GM10248 (cell line): ENCODE measurements around the gene ERP44.
A peak's percentile ranks its signal among the peaks of the same experiment; 100 is the strongest.
"Not testable (repeated sequence)": the region's sequence is repeated elsewhere in the genome, so short reads cannot be mapped to it uniquely, and the experiment has no call there.

Experiments
- CTCF ChIA-PET: fragments of 300-600 bp; sonication (Branson Sonifier 250); formaldehyde crosslinking; extraction: SDS; loops from one replicate; lab custom pipeline; 2021; ENCODE audit warnings: antibody characterized with exemption; lab: Yijun Ruan, JAX
- POLR2A ChIA-PET: fragments of 350-650 bp; sonication (Branson Sonifier 250); formaldehyde crosslinking; extraction: SDS; loops from one replicate; lab custom pipeline; 2020; ENCODE audit warnings: antibody characterized with exemption; lab: Yijun Ruan, JAX
- DNase-seq: peaks from one replicate; pipeline ENCODE4 v3.0.0; 2012; ENCODE audit errors: extremely low spot score
- CTCF ChIP-seq: IDR thresholded peaks from 2 replicates; pipeline ENCODE4 v1.5.1; 2012; ENCODE audit warnings: mild to moderate bottlenecking, low read depth; ENCODE audit errors: extremely low read depth, missing control alignments, control extremely low read depth

Gene ERP44

GRCh38 chr9:100072805-100073204 lies 26.0 kb downstream of the ERP44 start:
- TF ChIP-seq CTCF, result no peak
- POLR2A ChIA-PET, result no interaction called here
- CTCF ChIA-PET, result interaction anchor here (1.0 to 1.6 kb wide), 3 partner anchors 8 to 11 kb away, joined by 3 to 5 read pairs (median 4); no protein-coding TSS in a partner anchor
- DNase-seq, result no peak

GRCh38 chr9:100071271-100071670 lies 27.5 kb downstream of the ERP44 start:
- ChIA-PET CTCF (interaction anchor here (0.7 to 1.6 kb wide), 5 partner anchors 8 to 250 kb away, joined by 3 to 4 read pairs (median 3); partner anchors contain the start of gene NR4A3), POLR2A (no interaction called here)
- no peak for TF ChIP-seq CTCF
- DNase-seq, result no peak

GRCh38 chr9:100070104-100071041 lies 28.4 kb downstream of the ERP44 start:
- POLR2A ChIA-PET, result interaction anchor here (0.6 to 0.7 kb wide), 2 partner anchors 19 to 1023 kb away, joined by 3 read pairs; no protein-coding TSS in a partner anchor
- DNase-seq, result no peak
- CTCF ChIA-PET, result interaction anchor here (1.6 kb wide), 1 partner anchor 249 kb away, joined by 4 read pairs; the partner anchor contains the start of gene NR4A3
- TF ChIP-seq CTCF, result no peak

GRCh38 chr9:100069068-100069467 lies 29.7 kb downstream of the ERP44 start:
- POLR2A ChIA-PET, result not testable (repeated sequence)

GRCh38 chr9:100067990-100068389 lies 30.8 kb downstream of the ERP44 start:
- POLR2A ChIA-PET, CTCF ChIA-PET, DNase-seq: not testable (repeated sequence)

More at GRCh38 chr9:100069068-100069467, 29.7 kb downstream of the ERP44 start:
- CTCF ChIA-PET, DNase-seq: not testable (repeated sequence)

GRCh38 chr9:100066539-100066938 lies 32.3 kb downstream of the ERP44 start:
- no peak for TF ChIP-seq CTCF
- CTCF ChIA-PET, result interaction anchor here (1.0 to 2.8 kb wide), 10 partner anchors 8 to 242 kb away, joined by 3 to 11 read pairs (median 4); no protein-coding TSS in a partner anchor
- POLR2A ChIA-PET, result interaction anchor here (0.5 kb wide), 1 partner anchor 39 kb away, joined by 10 read pairs; no protein-coding TSS in a partner anchor
- DNase-seq, result peak; percentile 26

- no peak for DNase-seq
- CTCF ChIA-PET, result interaction anchor here (1.0 to 2.8 kb wide), 8 partner anchors 10 to 152 kb away, joined by 3 to 11 read pairs (median 4); no protein-coding TSS in a partner anchor
- POLR2A ChIA-PET, result no interaction called here
- TF ChIP-seq CTCF, result no peak
Observed at GRCh38 chr9:100064872-100065581, 33.8 kb downstream of the ERP44 start.
